Measurements from ENCODE around the gene EP400.

Gene EP400, protein sequence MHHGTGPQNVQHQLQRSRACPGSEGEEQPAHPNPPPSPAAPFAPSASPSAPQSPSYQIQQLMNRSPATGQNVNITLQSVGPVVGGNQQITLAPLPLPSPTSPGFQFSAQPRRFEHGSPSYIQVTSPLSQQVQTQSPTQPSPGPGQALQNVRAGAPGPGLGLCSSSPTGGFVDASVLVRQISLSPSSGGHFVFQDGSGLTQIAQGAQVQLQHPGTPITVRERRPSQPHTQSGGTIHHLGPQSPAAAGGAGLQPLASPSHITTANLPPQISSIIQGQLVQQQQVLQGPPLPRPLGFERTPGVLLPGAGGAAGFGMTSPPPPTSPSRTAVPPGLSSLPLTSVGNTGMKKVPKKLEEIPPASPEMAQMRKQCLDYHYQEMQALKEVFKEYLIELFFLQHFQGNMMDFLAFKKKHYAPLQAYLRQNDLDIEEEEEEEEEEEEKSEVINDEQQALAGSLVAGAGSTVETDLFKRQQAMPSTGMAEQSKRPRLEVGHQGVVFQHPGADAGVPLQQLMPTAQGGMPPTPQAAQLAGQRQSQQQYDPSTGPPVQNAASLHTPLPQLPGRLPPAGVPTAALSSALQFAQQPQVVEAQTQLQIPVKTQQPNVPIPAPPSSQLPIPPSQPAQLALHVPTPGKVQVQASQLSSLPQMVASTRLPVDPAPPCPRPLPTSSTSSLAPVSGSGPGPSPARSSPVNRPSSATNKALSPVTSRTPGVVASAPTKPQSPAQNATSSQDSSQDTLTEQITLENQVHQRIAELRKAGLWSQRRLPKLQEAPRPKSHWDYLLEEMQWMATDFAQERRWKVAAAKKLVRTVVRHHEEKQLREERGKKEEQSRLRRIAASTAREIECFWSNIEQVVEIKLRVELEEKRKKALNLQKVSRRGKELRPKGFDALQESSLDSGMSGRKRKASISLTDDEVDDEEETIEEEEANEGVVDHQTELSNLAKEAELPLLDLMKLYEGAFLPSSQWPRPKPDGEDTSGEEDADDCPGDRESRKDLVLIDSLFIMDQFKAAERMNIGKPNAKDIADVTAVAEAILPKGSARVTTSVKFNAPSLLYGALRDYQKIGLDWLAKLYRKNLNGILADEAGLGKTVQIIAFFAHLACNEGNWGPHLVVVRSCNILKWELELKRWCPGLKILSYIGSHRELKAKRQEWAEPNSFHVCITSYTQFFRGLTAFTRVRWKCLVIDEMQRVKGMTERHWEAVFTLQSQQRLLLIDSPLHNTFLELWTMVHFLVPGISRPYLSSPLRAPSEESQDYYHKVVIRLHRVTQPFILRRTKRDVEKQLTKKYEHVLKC (N-terminal part only)

GRCh38 chr12:131949431-131950181 lies at the start of gene EP400:
Gene EP400, plus strand, starts transcription at chr12:131949942. Its CDS starts 10,678 bp downstream, at chr12:131960620.
- DNase-seq (ENCODE audit: low read depth in 2 of 2) = peak; percentile 92 to 96

DNA sequence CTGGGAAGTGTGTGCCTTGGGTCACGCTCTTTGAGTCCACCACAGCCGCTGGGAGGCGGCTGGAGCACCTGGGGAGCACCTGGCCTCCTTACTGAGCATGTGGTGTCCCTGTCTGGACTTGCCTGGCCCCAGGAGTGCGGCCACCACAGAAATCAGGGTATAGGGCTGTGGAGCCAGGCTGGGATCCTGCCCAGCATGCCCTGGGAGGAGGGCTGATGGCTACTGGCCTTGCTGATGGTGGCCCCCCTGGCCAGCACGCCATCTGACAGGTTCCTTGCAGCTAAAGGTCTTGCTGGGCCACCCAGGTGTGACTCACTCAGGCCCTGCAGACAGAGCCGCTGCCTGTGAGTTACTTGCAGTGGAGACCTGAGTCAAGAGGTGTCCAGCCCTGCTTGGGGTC lies 49.3 kb upstream of the EP400 start:
- DNase-seq (ENCODE audit: low read depth in 2 of 2) = no peak

- DNase-seq (ENCODE audit: low read depth in 2 of 2) = no peak
Observed at GRCh38 chr12:131901431-131902331, 48.1 kb upstream of the EP400 start.

GRCh38 chr12:131902332-131903241 lies 47.2 kb upstream of the EP400 start:
- no peak for DNase-seq (ENCODE audit: low read depth in 2 of 2)

GRCh38 chr12:131903270-131904255 lies 46.2 kb upstream of the EP400 start:
- no peak for DNase-seq (ENCODE audit: low read depth in 2 of 2)

- DNase-seq (ENCODE audit: low read depth in 2 of 2) = no peak
Observed at GRCh38 chr12:131904346-131904745, 45.4 kb upstream of the EP400 start.

DNA sequence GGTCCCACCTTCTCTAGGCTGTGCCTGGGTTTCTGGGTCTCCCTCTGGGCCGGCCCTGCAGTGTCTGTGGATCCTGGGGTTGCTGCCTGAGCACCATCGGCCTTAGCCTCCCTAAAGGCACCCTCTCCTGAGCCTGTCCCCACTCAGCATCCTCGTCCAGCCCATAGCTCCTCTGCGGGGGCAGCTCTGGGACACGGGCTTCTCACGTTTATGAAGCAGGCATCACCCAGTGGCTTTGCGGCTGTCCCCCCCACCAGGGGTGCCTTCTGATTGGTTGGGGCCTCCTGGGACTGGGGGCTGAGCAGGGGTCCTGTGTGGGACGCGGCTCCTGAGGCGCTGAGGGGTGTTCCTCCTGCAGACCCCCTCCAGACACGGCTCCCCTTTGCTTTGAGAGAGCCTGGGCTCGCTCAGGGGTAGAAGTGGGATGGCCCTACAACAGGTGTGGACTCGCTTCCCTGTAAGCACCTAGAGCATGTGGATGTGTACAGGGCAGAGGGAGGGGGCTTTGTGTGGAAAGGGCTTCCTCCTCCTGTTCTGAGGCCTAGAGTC lies 44.6 kb upstream of the EP400 start:
- no peak for DNase-seq (ENCODE audit: low read depth in 2 of 2)

DNA sequence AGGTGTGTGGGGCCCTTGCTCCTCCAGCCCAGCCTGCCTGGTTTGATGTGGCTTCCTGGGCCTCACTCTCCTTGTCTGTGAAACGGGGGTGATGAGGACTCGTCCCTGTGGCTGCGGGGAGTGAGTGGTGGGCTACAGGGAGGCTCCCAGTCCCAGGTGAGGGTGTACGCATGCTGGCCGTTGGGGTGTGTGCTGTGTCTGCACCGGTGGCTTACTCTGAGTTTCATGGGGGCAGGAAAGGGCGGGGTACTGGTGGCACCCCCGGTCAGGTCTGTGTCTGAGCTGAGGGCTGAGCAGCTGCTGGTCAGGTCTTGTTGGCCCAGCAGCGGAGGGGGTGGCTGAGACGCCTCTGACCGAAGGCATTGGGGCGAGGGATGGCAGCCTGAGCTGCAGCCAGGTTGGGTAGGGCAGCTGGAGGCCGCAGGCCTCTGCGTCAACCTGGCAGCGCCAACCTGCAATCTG lies 44.1 kb upstream of the EP400 start:
- no peak for DNase-seq (ENCODE audit: low read depth in 2 of 2)

- DNase-seq (ENCODE audit: low read depth in 2 of 2) = no peak
Observed at GRCh38 chr12:131907379-131908091, 42.2 kb upstream of the EP400 start.

GRCh38 chr12:131908092-131909080 lies 41.4 kb upstream of the EP400 start:
- no peak for DNase-seq (ENCODE audit: low read depth in 2 of 2)

DNA sequence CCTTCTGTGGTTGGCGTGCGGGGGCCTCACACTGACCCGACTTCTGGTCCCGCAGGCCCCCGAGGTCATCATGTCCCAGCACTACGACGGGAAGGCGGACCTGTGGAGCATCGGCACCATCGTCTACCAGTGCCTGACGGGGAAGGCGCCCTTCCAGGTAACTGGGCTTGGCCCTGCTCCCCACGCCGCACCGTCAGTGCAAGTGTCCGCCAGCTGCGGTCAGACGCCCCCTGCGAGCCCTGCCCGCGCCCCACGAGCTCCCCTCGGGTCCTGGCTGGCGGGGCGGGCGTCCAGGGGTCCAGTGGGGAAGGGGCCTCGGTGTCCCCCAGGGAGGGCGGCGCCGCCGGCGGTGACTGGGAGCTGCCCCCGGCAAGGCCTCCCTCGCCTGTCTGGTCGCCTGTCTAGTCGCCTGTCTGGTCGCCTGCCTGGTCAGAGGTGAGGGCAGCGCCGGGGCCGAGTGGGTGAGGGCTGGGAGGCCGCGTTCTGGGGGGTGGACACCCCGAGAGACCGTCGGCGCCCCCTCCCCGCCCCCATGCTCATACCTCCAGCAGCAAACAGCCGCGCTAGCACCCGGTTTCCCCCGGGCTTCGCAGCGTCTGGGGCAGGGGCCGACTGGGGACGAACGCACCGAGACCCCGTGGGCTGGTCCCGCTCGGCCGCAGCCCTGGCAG lies 40.5 kb upstream of the EP400 start:
- DNase-seq (ENCODE audit: low read depth in 2 of 2) = no peak

DNA sequence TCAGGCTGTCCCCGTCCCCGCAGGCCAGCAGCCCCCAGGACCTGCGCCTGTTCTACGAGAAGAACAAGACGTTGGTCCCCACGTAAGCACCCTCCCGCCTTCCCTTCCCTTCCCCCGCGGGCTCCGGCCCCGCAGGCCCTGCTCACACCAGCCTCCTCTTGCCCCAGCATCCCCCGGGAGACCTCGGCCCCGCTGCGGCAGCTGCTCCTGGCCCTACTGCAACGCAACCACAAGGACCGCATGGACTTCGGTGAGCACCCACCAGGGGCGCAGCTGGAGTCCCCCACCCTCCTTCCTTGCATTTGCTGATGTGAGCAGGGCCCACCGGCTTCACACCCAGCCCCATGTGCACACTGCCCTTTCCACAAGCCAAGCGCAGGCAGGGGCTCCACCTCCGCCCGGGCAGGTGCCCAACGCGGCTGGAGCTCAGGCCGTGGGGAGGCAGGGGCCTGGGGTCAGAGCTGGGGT lies 40.0 kb upstream of the EP400 start:
- no peak for DNase-seq (ENCODE audit: low read depth in 2 of 2)

DNA sequence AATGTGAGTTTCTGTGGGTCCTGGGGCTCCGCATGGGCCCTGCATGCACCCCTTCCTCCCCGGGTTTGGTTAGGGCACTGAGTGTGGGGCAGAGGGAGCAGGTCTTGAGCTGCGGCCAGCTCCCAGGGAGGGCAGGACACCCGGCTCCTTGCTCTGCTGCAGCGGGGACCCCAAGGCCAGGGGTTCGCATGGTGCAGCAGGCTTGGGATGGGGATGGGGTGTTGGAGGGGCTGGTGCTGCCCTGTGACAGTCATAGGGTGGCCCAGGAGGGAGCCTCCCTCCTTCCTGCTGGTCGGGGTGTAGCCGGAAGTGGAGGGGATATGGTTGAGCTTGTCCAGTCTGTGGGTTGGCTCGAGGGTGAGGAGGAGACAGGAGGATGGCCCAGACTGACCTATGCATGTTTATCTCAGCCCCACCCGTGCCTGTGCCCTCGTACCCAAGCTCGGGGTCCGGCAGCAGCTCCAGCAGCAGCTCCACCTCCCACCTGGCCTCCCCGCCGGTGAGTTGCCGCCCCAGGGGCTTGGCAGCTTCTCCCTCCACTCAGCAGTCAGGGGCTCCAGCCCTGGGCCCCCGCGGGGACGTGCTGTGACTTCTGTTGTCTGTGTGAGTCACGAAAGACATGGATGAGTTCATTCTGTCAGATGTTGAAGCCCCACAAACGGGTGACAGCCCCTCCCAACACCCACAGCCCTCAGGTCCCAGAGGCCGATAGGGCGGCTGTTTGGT lies 39.3 kb upstream of the EP400 start:
- DNase-seq (ENCODE audit: low read depth in 2 of 2) = no peak

DNA sequence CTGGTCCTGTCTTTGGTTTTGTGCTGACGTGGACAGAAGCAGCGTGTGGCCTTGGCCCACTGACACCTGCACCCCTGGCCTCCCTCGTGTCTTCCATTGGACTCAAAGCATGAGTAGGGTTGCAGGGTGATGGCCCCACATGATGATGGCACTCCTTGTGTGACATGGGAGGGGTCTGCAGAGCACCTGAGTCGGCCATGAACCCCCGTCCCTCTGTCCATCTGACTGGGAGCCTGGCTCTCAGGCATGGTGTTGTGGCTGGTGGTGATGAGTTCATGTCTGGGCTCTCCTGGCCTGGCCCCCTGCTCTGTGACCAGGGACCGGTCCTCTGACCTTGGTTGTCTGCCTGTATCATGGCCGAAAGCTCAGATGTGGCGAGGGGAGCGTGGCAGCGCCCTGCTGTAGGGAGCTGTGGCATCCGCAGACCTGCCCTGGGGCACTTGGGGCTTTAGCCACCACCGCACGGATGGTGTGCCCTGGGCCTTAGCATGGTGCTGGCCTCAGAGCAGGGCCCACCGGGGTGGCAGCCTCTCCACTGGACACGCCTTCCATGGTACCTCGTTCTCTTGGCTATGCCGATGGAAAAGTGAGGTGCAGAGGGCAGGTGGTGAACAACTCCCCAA lies 38.6 kb upstream of the EP400 start:
- DNase-seq (ENCODE audit: low read depth in 2 of 2) = no peak

Data from stimulated activated CD8-positive, alpha-beta memory T cell treated with anti-CD3 and anti-CD28 coated beads, Interleukin-2, amount 100 ng/mL, for 1 hour (primary cell).